ENCODE measurements around the gene KLF1.

KLF1 gene

GRCh38 chr19:12884926-12885748 lies 1.9 kb downstream of the KLF1 start:
- no peak for DNase-seq (ENCODE audit: low read depth)
- TF ChIP-seq, protein P1, sequence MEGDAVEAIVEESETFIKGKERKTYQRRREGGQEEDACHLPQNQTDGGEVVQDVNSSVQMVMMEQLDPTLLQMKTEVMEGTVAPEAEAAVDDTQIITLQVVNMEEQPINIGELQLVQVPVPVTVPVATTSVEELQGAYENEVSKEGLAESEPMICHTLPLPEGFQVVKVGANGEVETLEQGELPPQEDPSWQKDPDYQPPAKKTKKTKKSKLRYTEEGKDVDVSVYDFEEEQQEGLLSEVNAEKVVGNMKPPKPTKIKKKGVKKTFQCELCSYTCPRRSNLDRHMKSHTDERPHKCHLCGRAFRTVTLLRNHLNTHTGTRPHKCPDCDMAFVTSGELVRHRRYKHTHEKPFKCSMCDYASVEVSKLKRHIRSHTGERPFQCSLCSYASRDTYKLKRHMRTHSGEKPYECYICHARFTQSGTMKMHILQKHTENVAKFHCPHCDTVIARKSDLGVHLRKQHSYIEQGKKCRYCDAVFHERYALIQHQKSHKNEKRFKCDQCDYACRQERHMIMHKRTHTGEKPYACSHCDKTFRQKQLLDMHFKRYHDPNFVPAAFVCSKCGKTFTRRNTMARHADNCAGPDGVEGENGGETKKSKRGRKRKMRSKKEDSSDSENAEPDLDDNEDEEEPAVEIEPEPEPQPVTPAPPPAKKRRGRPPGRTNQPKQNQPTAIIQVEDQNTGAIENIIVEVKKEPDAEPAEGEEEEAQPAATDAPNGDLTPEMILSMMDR (IDR thresholded peaks at IDR 0.05; ENCODE audit: control insufficient read depth, insufficient read depth, low read depth, low read length, missing control alignments) = peak; percentile 63
- H3K4me3 ChIP-seq (ENCODE audit: control insufficient read depth, low read depth, low read length) = peak overlapping the region; percentile 35

GRCh38 chr19:12884627-12884925 lies 2.4 kb downstream of the KLF1 start:
- TF ChIP-seq, protein P1 (IDR thresholded peaks at IDR 0.05; ENCODE audit: control insufficient read depth, insufficient read depth, low read depth, low read length, missing control alignments) = no peak
- H3K4me3 ChIP-seq (ENCODE audit: control insufficient read depth, low read depth, low read length) = no peak overlapping the region
- no peak for DNase-seq (ENCODE audit: low read depth)

- DNase-seq (ENCODE audit: low read depth) = no peak
- TF ChIP-seq, protein P1 (IDR thresholded peaks at IDR 0.05; ENCODE audit: control insufficient read depth, insufficient read depth, low read depth, low read length, missing control alignments) = no peak
- H3K4me3 ChIP-seq (ENCODE audit: control insufficient read depth, low read depth, low read length) = no peak overlapping the region
Observed at GRCh38 chr19:12884202-12884601, 2.8 kb downstream of the KLF1 start.

GRCh38 chr19:12882589-12882988 lies 4.4 kb downstream of the KLF1 start:
- H3K4me3 ChIP-seq (ENCODE audit: control insufficient read depth, low read depth, low read length) = no peak overlapping the region
- TF ChIP-seq, protein P1 (IDR thresholded peaks at IDR 0.05; ENCODE audit: control insufficient read depth, insufficient read depth, low read depth, low read length, missing control alignments) = no peak
- DNase-seq (ENCODE audit: low read depth) = no peak

DNA sequence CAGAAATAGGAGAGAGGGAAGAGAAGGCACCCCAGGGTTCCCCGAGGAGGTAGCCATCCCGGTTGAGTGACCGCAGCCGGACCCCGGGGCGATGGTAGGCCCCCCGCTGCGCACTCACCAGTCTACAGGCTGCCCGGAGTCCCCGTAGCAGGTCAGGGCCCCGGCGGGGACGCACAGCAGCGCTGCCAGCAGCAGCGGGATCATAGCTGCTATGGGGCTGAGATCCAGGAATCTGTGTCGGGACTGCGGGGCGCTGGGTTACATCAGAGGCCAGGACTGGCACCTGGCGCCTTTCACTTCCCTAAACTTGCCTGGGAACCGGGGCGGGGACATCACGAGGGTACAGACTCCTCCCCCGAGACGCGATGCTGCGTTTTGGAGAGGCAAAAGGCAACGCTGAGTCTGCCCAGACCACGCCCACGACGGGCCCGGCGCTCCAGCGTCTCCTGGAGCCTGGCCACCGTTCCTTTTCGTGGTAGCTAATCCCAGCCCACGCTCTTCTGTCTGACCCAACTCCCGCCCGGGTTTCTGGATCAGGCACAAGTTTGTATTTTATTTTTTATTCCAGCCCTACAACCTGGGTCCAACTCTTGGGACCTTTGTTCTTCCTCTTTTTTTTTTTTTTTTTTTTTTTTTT lies 5.7 kb downstream of the KLF1 start, which contains the start of gene DNASE2:
Gene DNASE2, minus strand, starts transcription at position 278 of the 637 bp plus-strand sequence. Its CDS starts 74 bp downstream, at position 204.
- peak; percentile 61 for DNase-seq (ENCODE audit: low read depth)
- H3K4me3 ChIP-seq (ENCODE audit: control insufficient read depth, low read depth, low read length) = peak within 1 kb of the TSS; percentile 94
- TF ChIP-seq, protein P1 (IDR thresholded peaks at IDR 0.05; ENCODE audit: control insufficient read depth, insufficient read depth, low read depth, low read length, missing control alignments) = no peak

GRCh38 chr19:12880551-12881171 lies 6.3 kb downstream of the KLF1 start:
- H3K4me3 ChIP-seq (ENCODE audit: control insufficient read depth, low read depth, low read length) = peak overlapping the region; percentile 94
- TF ChIP-seq, protein P1 (IDR thresholded peaks at IDR 0.05; ENCODE audit: control insufficient read depth, insufficient read depth, low read depth, low read length, missing control alignments) = no peak
- DNase-seq (ENCODE audit: low read depth) = no peak

All from AG09309 (cell line).